Erythroblast (primary cell): ENCODE data around the gene SBK1.
"Not testable (repeated sequence)": the region's sequence is repeated elsewhere in the genome, so short reads cannot be mapped to it uniquely, and the experiment has no call there.

Experiments
- GATA1 ChIP-seq: IDR thresholded peaks from 2 replicates; pipeline ENCODE4 v1.6.1; 2011; ENCODE audit warnings: low read depth, mild to moderate bottlenecking, control low read depth, low read length, moderate library complexity
- POLR2A ChIP-seq: IDR thresholded peaks from 2 replicates; pipeline ENCODE4 v1.6.1; 2011; ENCODE audit warnings: mild to moderate bottlenecking, low read length

GRCh38 chr16:28336940-28337710 lies 44.8 kb downstream of the SBK1 start:
- TF ChIP-seq POLR2A, GATA1: not testable (repeated sequence)
